Measurements from ENCODE around the gene LPP.

The LPP gene

GRCh38 chr3:188832146-188832545 lies 678.2 kb downstream of the LPP start:
- no peak for DNase-seq

- DNase-seq = peak; percentile 89
Observed at GRCh38 chr3:188832961-188833721, 679.2 kb downstream of the LPP start.

- DNase-seq = no peak
Observed at GRCh38 chr3:188834349-188834748, 680.4 kb downstream of the LPP start.

- DNase-seq = no peak
Observed at GRCh38 chr3:188839187-188839695, 685.3 kb downstream of the LPP start.

- no peak for DNase-seq
Observed at GRCh38 chr3:188840290-188840689, 686.3 kb downstream of the LPP start.

- DNase-seq = no peak
Observed at GRCh38 chr3:188841906-188842305, 687.9 kb downstream of the LPP start.

- DNase-seq = no peak
Observed at GRCh38 chr3:188842639-188843038, 688.7 kb downstream of the LPP start.

- DNase-seq = no peak
Observed at GRCh38 chr3:188844096-188844495, 690.1 kb downstream of the LPP start.

GRCh38 chr3:188845514-188845913 lies 691.6 kb downstream of the LPP start:
- DNase-seq = no peak

GRCh38 chr3:188848947-188849346 lies 695.0 kb downstream of the LPP start:
- no peak for DNase-seq

GRCh38 chr3:188853856-188854771 lies 700.2 kb downstream of the LPP start:
- no peak for DNase-seq

- no peak for DNase-seq
Observed at GRCh38 chr3:188854772-188855149, 700.8 kb downstream of the LPP start.

GRCh38 chr3:188855675-188856074 lies 701.7 kb downstream of the LPP start:
- no peak for DNase-seq

- DNase-seq = no peak
Observed at GRCh38 chr3:188860147-188860546, 706.2 kb downstream of the LPP start.

GRCh38 chr3:188861842-188862744 lies 708.1 kb downstream of the LPP start:
- no peak for DNase-seq

- peak; percentile 58 for DNase-seq
Observed at GRCh38 chr3:188863999-188864406, 710.0 kb downstream of the LPP start.

GRCh38 chr3:188867691-188868265 lies 713.8 kb downstream of the LPP start:
- DNase-seq = no peak

- peak; percentile 83 for DNase-seq
Observed at GRCh38 chr3:188868803-188869202, 714.8 kb downstream of the LPP start.

- DNase-seq = no peak
Observed at GRCh38 chr3:188869628-188870027, 715.7 kb downstream of the LPP start.

GRCh38 chr3:188870431-188870830 lies 716.5 kb downstream of the LPP start:
- no peak for DNase-seq

- no peak for DNase-seq
Observed at GRCh38 chr3:188874576-188874975, 720.6 kb downstream of the LPP start.

GRCh38 chr3:188875413-188875812 lies 721.5 kb downstream of the LPP start:
- DNase-seq = no peak

Data from DMS79 treated with DMSO at 0.1 percent for 48 hours (cell line).